KBM-7 (cell line): ENCODE measurements around the gene UHMK1.
"Not testable (repeated sequence)": the region's sequence is repeated elsewhere in the genome, so short reads cannot be mapped to it uniquely, and the experiment has no call there.

ENCODE experiments used
- DNase-seq: peaks from one replicate; pipeline ENCODE4 v3.0.0-alpha.2; 2015
- in situ Hi-C: fragments of 300-500 bp; cut with MboI; formaldehyde crosslinking; loops from 2 replicates; pipeline ENCODE4 v1.14.3; 2020; ENCODE audit warnings: low sequenced_read_pairs, low pct_unique_long_range_greater_than_20kb, mixed read lengths

Gene UHMK1

GRCh38 chr1:162561037-162561615 is 63.5 kb downstream of the UHMK1 start:
- in situ Hi-C loops: no loop called here
- peak; percentile 93 for DNase-seq

GRCh38 chr1:162561616-162562469 is 64.2 kb downstream of the UHMK1 start, which contains the start of gene UAP1:
Gene UAP1 (plus strand): TSS chr1:162561722. CDS start chr1:162566069, 4,347 bp downstream.
- in situ Hi-C loops: no loop called here
- peak; percentile 46 for DNase-seq

- in situ Hi-C loops: no loop called here
- DNase-seq: no peak
Measured at GRCh38 chr1:162562470-162562828, 64.8 kb downstream of the UHMK1 start.

- no peak for DNase-seq
- in situ Hi-C loops: no loop called here
Measured at GRCh38 chr1:162564762-162565218, 67.2 kb downstream of the UHMK1 start.

GRCh38 chr1:162565460-162565859 is 67.8 kb downstream of the UHMK1 start:
- no peak for DNase-seq
- in situ Hi-C loops: no loop called here

- in situ Hi-C loops: no loop called here
- DNase-seq: no peak
Measured at GRCh38 chr1:162566870-162567269, 69.3 kb downstream of the UHMK1 start.

- in situ Hi-C loops: no loop called here
- DNase-seq: no peak
Measured at GRCh38 chr1:162568802-162569201, 71.2 kb downstream of the UHMK1 start.

- in situ Hi-C loops: no loop called here
- no peak for DNase-seq
Measured at GRCh38 chr1:162570718-162571117, 73.1 kb downstream of the UHMK1 start.

GRCh38 chr1:162571121-162571520 is 73.5 kb downstream of the UHMK1 start:
- in situ Hi-C loops, DNase-seq: not testable (repeated sequence)

GRCh38 chr1:162571696-162572095 is 74.1 kb downstream of the UHMK1 start:
- DNase-seq: no peak
- in situ Hi-C loops: no loop called here

GRCh38 chr1:162573136-162573535 is 75.5 kb downstream of the UHMK1 start:
- DNase-seq: no peak
- in situ Hi-C loops: no loop called here

- in situ Hi-C loops: no loop called here
- no peak for DNase-seq
Measured at GRCh38 chr1:162578071-162578700, 80.6 kb downstream of the UHMK1 start.

GRCh38 chr1:162578936-162579335 is 81.3 kb downstream of the UHMK1 start:
- no peak for DNase-seq
- in situ Hi-C loops: no loop called here
